ENCODE measurements around the gene ELF4. TPM values are rescaled to one million over a fixed set of nuclear protein-coding genes. Genes with fewer than 3 reads are reported as not detected.

The ELF4 gene
- total and polyA plus RNA-seq, 10 of the 15 experiments (the other 5 are each of a cell fraction or from before 2014, with no cell fraction given), result 4.0 to 36.7 (median 22.6) TPM

- TF ChIP-seq ZNF687 (IDR thresholded peaks at IDR 0.05) (no peak; the same call in 1 of the 2 replicates), CBFB (IDR thresholded peaks at IDR 0.05; ENCODE audit: low read depth) (no peak), POU2F2 (IDR thresholded peaks at IDR 0.05; ENCODE audit: borderline replicate concordance, low read depth, low read length) (peak; percentile 97; the same call in 2 of the 3 replicates), HDAC6 (IDR thresholded peaks at IDR 0.05; ENCODE audit: unreplicated experiment) (no peak), CTCF (IDR thresholded peaks at IDR 0.05 in 2 of 3, conservative IDR thresholded peaks at IDR 0.05 in 1 of 3; ENCODE audit: control insufficient read depth in 2 of 3, extremely low read depth in 1 of 3, insufficient read depth in 1 of 3, low read depth in 3 of 3, low read length in 3 of 3) (no peak), POLR2A (IDR thresholded peaks at IDR 0.05; ENCODE audit: low read depth, low read length) (peak; percentile 56), SP1 (IDR thresholded peaks at IDR 0.05; ENCODE audit: low read depth, low read length) (peak; percentile 41), SRF (IDR thresholded peaks at IDR 0.05; ENCODE audit: low read depth in 2 of 2, low read length in 2 of 2) (0 out of 4 replicates have a peak, but pooled peaks of 1 of the 2 experiments have one; percentile 23), NR2C1 (IDR thresholded peaks at IDR 0.05) (no peak), EED (IDR thresholded peaks at IDR 0.05; ENCODE audit: low read depth) (peak; percentile 74), RELB (IDR thresholded peaks at IDR 0.05; ENCODE audit: low read depth) (peak; percentile 60; the same call in 1 of the 2 replicates), KLF5 (IDR thresholded peaks at IDR 0.05; ENCODE audit: partially characterized antibody) (no peak), SMAD5 (IDR thresholded peaks at IDR 0.05; ENCODE audit: low read depth) (no peak), ZBED1 (IDR thresholded peaks at IDR 0.05; ENCODE audit: borderline replicate concordance) (0 out of 2 replicates have a peak, but pooled peaks have one; percentile 36), DPF2 (IDR thresholded peaks at IDR 0.05) (0 out of 2 replicates have a peak, but pooled peaks have one; percentile 13), NFYA (IDR thresholded peaks at IDR 0.05; ENCODE audit: borderline replicate concordance, low read depth, low read length) (no peak), SKIL (IDR thresholded peaks at IDR 0.05; ENCODE audit: low read depth, poor library complexity, severe bottlenecking) (no peak), GATAD2B (conservative IDR thresholded peaks at IDR 0.05; ENCODE audit: low read depth) (peak; percentile 69; the same call in 1 of the 2 replicates), RELA (IDR thresholded peaks at IDR 0.05; ENCODE audit: borderline replicate concordance, partially characterized antibody) (no peak)
These were observed 25.6 kb downstream of the ELF4 start (continued) for GRCh38 chrX:130084631-130085237.

Measured in GM12878 (cell line).